Keratinocyte (primary cell): Measurements from ENCODE around the gene PDE1C.

Experiments used
- EZH2 ChIP-seq: IDR thresholded peaks from one replicate; pipeline ENCODE4 v1.6.1; 2012; ENCODE audit warnings: inconsistent platforms, mild to moderate bottlenecking, low read length, moderate library complexity
- TF ChIP-seq, protein P1 (sequence below), 3 experiments: IDR thresholded peaks in 1 of 3; conservative IDR thresholded peaks in 1 of 3; optimal IDR thresholded peaks in 1 of 3; 2 replicates in 2 of 3; 3 replicates in 1 of 3; pipeline versions ENCODE3 to v1.5.1; 2011; ENCODE audit warnings: low read length in 3 of 3, mild to moderate bottlenecking in 3 of 3, moderate library complexity in 2 of 3, control low read depth in 1 of 3, inconsistent platforms in 1 of 3; ENCODE audit not compliant: insufficient read depth in 2 of 3; ENCODE audit errors: extremely low read depth in 1 of 3

DNA sequence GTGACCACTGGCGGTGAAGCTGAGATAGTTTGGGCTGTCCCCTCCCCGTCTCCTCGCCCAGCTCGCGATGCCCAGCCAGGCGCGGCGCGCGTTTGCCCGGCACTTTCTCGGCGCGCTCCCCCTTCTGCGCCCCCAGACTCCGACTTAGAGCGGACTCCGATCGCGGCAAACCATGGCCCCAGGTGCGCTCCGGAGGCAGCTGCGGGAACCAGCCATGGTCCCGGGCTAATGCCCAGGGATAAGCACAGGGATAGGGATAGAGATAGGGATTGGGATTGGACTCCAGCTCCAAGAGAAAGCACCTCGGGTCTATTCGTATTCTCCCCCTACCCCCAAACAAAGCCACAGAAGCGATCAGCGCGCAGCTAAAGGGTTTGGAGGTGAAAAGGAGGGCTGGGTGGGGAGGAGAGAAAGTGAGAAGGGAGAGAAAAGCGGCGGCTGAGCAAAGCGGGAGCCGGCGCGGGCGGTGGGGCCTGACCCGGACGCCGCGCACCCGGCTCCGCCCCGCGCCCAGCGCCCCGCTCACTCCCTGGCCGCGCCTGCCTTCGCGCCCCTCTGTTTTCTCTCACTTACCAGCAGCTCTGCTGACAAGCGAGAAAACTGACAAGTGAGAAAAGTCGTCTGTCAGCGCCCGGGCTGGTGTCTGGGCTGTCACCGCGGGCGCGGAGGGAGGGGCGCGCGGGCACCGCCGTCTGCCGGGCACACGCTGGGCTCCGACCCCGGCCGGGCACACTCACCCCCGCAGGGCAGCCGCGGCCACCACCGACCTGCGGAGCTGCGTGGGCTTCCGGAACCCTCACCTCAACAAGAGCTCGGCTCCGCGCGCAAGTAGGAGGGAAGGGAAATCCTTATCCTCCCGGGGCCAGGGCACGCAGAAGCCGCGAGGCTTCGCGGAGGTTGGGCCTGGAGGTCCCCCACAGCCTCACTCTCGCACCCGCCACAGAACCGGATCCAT is at the start of gene PDE1C:
- TF ChIP-seq, protein P1, sequence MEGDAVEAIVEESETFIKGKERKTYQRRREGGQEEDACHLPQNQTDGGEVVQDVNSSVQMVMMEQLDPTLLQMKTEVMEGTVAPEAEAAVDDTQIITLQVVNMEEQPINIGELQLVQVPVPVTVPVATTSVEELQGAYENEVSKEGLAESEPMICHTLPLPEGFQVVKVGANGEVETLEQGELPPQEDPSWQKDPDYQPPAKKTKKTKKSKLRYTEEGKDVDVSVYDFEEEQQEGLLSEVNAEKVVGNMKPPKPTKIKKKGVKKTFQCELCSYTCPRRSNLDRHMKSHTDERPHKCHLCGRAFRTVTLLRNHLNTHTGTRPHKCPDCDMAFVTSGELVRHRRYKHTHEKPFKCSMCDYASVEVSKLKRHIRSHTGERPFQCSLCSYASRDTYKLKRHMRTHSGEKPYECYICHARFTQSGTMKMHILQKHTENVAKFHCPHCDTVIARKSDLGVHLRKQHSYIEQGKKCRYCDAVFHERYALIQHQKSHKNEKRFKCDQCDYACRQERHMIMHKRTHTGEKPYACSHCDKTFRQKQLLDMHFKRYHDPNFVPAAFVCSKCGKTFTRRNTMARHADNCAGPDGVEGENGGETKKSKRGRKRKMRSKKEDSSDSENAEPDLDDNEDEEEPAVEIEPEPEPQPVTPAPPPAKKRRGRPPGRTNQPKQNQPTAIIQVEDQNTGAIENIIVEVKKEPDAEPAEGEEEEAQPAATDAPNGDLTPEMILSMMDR (optimal IDR thresholded peaks at IDR 0.05 in 1 of 3, IDR thresholded peaks at IDR 0.05 in 1 of 3, conservative IDR thresholded peaks at IDR 0.05 in 1 of 3; ENCODE audit: extremely low read depth in 1 of 3, insufficient read depth in 2 of 3, low read length in 3 of 3) = no peak
- peak; percentile 15 for TF ChIP-seq EZH2
